Endothelial cell of umbilical vein (primary cell): ENCODE measurements around the gene NAA40. TPM values are rescaled to one million over a fixed set of nuclear protein-coding genes. Genes with fewer than 3 reads are reported as not detected.

ENCODE experiments used
- BruUV-seq: library from RNA; stranded (reverse); fragments of 400-500 nt; replicated peaks from 2 replicates; lab custom pipeline; 2021; lab: Mats Ljungman, UMichigan
- CTCF ChIA-PET: fragments of 300-600, 350-600 bp; sonication (Branson Sonifier 250); formaldehyde crosslinking; loops from one replicate; lab custom pipeline; 2021; ENCODE audit warnings: antibody characterized with exemption, inconsistent platforms; lab: Charles Lee
- POLR2A ChIA-PET: fragments of 300-600, 350-600 bp; sonication (Branson Sonifier 250); formaldehyde crosslinking; loops from one replicate; lab custom pipeline; 2021; ENCODE audit warnings: antibody characterized with exemption, inconsistent platforms; lab: Charles Lee
- DNase-seq: peaks from one replicate; pipeline ENCODE4 v3.0.0-alpha.2; 2011; ENCODE audit warnings: low read depth, low spot score
- FAIRE-seq: peaks from 2 replicates; lab custom pipeline; 2011; peaks lifted over from hg19 to GRCh38; lab: Jason Lieb, UNC
- H2AFZ ChIP-seq: 2 replicates; pipeline ENCODE4 v1.6.0; 2012; ENCODE audit warnings: low read depth, low read length, control low read depth, inconsistent platforms
- H3K27ac ChIP-seq: 2 replicates; pipeline ENCODE4 v1.5.1; 2011; ENCODE audit warnings: low read depth, mild to moderate bottlenecking, control low read depth, low read length, moderate library complexity; ENCODE audit not compliant: insufficient read depth
- H3K27me3 ChIP-seq, 2 experiments: 2 replicates each; pipeline versions ENCODE4 v1.6.0 to v1.6.1; 2011; ENCODE audit warnings: low read length in 2 of 2, mixed read lengths in 1 of 2; ENCODE audit not compliant: control insufficient read depth in 2 of 2, insufficient read depth in 2 of 2
- H3K36me3 ChIP-seq, 2 experiments: 2 replicates in 1 of 2; 3 replicates in 1 of 2; pipeline ENCODE4 v1.5.1; 2011; ENCODE audit warnings: low read length in 2 of 2, mild to moderate bottlenecking in 1 of 2, moderate library complexity in 1 of 2; ENCODE audit not compliant: control insufficient read depth in 2 of 2, insufficient read depth in 2 of 2; ENCODE audit errors: extremely low read depth in 1 of 2
- H3K4me1 ChIP-seq: 3 replicates; pipeline ENCODE4 v1.5.1; 2011; ENCODE audit warnings: mild to moderate bottlenecking, low read length; ENCODE audit not compliant: control insufficient read depth, insufficient read depth; ENCODE audit errors: extremely low read depth
- H3K4me2 ChIP-seq: 2 replicates; pipeline ENCODE4 v1.6.1; 2011; ENCODE audit warnings: low read length, control low read depth, mixed read lengths; ENCODE audit not compliant: insufficient read depth
- H3K4me3 ChIP-seq, 3 experiments: fragments of 200-600 bp in 1 of 3; sonication (generic), shearing (Covaris generic) in 1 of 3; replicated peaks in 1 of 3; 2 replicates each; pipeline ENCODE4 v1.5.1; 2011 to 2016; ENCODE audit warnings: control low read depth in 3 of 3, low read length in 3 of 3, mild to moderate bottlenecking in 2 of 3, inconsistent platforms in 1 of 3, low read depth in 1 of 3, moderate library complexity in 1 of 3; ENCODE audit not compliant: insufficient read depth in 1 of 3
- H3K79me2 ChIP-seq: 2 replicates; pipeline ENCODE4 v1.6.0; 2012; ENCODE audit warnings: low read length, inconsistent platforms; ENCODE audit not compliant: control insufficient read depth, insufficient read depth
- H3K9ac ChIP-seq: replicated peaks from 2 replicates; pipeline ENCODE3; 2011; ENCODE audit warnings: low read length, control low read depth; ENCODE audit not compliant: insufficient read depth; ENCODE audit errors: extremely low read depth
- H3K9me1 ChIP-seq: replicated peaks from 3 replicates; pipeline ENCODE4 v1.6.0; 2011; ENCODE audit warnings: mild to moderate bottlenecking, low read length; ENCODE audit not compliant: control insufficient read depth, insufficient read depth; ENCODE audit errors: extremely low read depth
- H3K9me3 ChIP-seq: replicated peaks from 2 replicates; pipeline ENCODE4 v1.5.1; 2012; ENCODE audit warnings: low read length, inconsistent platforms; ENCODE audit not compliant: control insufficient read depth, insufficient read depth
- H4K20me1 ChIP-seq: replicated peaks from 2 replicates; pipeline ENCODE3; 2011; ENCODE audit warnings: mild to moderate bottlenecking, low read length; ENCODE audit not compliant: control insufficient read depth, insufficient read depth; ENCODE audit errors: extremely low read depth
- CTCF ChIP-seq, 2 donors: IDR thresholded peaks; 1 replicate in 1 of 2; 2 replicates in 1 of 2; pipeline ENCODE4 v1.5.1; 2011; ENCODE audit warnings: low read length in 2 of 2, mild to moderate bottlenecking in 2 of 2, moderate library complexity in 2 of 2, control low read depth in 1 of 2, inconsistent platforms in 1 of 2, low read depth in 1 of 2; ENCODE audit not compliant: insufficient read depth in 1 of 2; ENCODE audit errors: extremely low read depth in 1 of 2
- EZH2 ChIP-seq: IDR thresholded peaks from 2 replicates; pipeline ENCODE4 v1.6.1; 2012; ENCODE audit warnings: borderline replicate concordance, low read depth, mild to moderate bottlenecking, moderate library complexity, low read length, inconsistent platforms; ENCODE audit not compliant: severe bottlenecking
- FOS ChIP-seq: IDR thresholded peaks from 2 replicates; pipeline ENCODE4 v1.6.1; 2011; ENCODE audit warnings: mild to moderate bottlenecking, low read length, moderate library complexity, borderline replicate concordance; ENCODE audit not compliant: insufficient read depth
- GATA2 ChIP-seq: IDR thresholded peaks from 2 replicates; pipeline ENCODE4 v1.7.0; 2011; ENCODE audit warnings: low read depth, mild to moderate bottlenecking, moderate library complexity, mixed read lengths, low read length; ENCODE audit not compliant: insufficient read length, insufficient read depth
- JUN ChIP-seq: IDR thresholded peaks from 2 replicates; pipeline ENCODE4 v1.6.1; 2011; ENCODE audit warnings: borderline replicate concordance, low read depth; ENCODE audit not compliant: insufficient read length, insufficient read depth
- MAX ChIP-seq: IDR thresholded peaks from 2 replicates; pipeline ENCODE4 v1.6.1; 2011; ENCODE audit not compliant: insufficient read depth, insufficient read length
- MYC ChIP-seq: IDR thresholded peaks from one replicate; pipeline ENCODE4 v1.6.1; 2011; ENCODE audit warnings: mild to moderate bottlenecking, low read depth, low read length
- POLR2A ChIP-seq: IDR thresholded peaks from 2 replicates; pipeline ENCODE4 v1.6.1; 2012; ENCODE audit warnings: low read depth, mild to moderate bottlenecking, control low read depth, low read length
- POLR2AphosphoS5 ChIP-seq: IDR thresholded peaks from 2 replicates; pipeline ENCODE4 v1.6.1; 2012; ENCODE audit warnings: low read depth, mild to moderate bottlenecking, control low read depth, low read length, moderate library complexity; ENCODE audit not compliant: insufficient read depth
- dilution Hi-C: fragments of 300-500 bp; cut with MboI; formaldehyde crosslinking; loops from one replicate; pipeline ENCODE4 v1.15.0; 2019; ENCODE audit warnings: low sequenced_read_pairs; ENCODE audit not compliant: extremely low pct_ligation_motif_present
- intact Hi-C: fragments of 100-400 bp; cut with micrococcal nuclease; formaldehyde crosslinking; loops from one replicate; pipeline ENCODE4 v1.10.0; 2022
- polyA plus RNA-seq, 4 experiments: library from polyadenylated mRNA; depleted of rRNA in 3 of 4; stranded (reverse) in 3 of 4; unstranded in 1 of 4; fragments of >200 nt; gene quantifications; 2 replicates each; pipeline versions ENCODE4 v1.2.1 to v1.2.3, GENCODE V29; 2011 to 2012; ENCODE audit warnings: missing spikeins in 1 of 4
- total RNA-seq: library from RNA; stranded (reverse); gene quantifications from 2 replicates; pipeline ENCODE4 v1.2.3, GENCODE V29; 2021

NAA40 gene
- total and polyA plus RNA-seq, 2 donors (not counting 3 experiments of a cell fraction or from before 2014, with no cell fraction given): 28.5 to 32.3 TPM

DNA sequence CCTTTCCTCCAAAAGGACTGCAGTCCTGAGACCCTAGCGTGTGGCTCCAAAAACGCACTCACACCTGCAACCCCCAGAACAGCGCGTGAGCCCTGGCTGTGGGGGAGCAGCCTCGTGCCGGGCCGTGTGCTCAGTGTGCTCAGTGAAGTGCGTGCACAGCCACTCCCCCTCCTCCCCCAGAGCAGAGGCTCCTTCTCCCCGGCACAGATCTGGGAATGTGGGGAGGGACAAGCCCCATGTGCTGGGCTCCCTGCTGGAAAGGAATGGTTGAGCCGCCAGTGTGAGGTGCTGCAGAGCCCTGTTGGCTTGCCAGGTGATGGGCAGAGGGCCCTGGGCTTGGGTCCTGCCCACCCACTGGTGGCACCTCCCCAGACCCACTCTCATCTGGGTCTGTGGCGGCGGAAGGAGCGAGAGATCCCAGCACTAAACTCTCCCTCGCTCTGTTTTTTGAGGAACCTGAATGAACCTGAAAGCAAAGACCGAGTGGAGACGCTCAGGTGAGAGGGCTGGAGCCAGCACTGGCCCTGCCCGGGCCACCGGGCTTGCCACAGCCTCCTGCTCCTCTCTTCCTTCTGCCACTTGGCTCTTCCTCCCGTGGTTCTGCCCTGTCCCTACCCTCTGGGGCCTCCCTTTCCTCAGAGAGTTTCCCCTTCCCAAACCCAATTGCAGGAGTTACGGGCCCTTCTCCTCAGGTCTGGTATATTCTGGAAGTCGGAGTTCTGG, 30.8 kb upstream of the NAA40 start:
- CTCF ChIA-PET: interaction anchor here (1.9 kb wide), 1 partner anchor 71 kb away, joined by 30 read pairs; the partner anchor contains the start of gene MARK2
- intact Hi-C loops: no loop called here

More for the DNA sequence above, 30.8 kb upstream of the NAA40 start:
- no peak for TF ChIP-seq EZH2
- no peak for TF ChIP-seq POLR2A
- TF ChIP-seq CTCF (IDR thresholded peaks at IDR 0.05; ENCODE audit: extremely low read depth in 1 of 2, insufficient read depth in 1 of 2, low read depth in 1 of 2, low read length in 2 of 2): no peak
- no peak for TF ChIP-seq GATA2
- no peak for TF ChIP-seq POLR2AphosphoS5
- TF ChIP-seq FOS: no peak
- no peak for TF ChIP-seq JUN
- no peak for TF ChIP-seq MAX
- TF ChIP-seq MYC: no peak
- FAIRE-seq (no peak), DNase-seq (no peak)
- peaks cover 0 to 37% of the 10 kb centered on the region in 2 experiments for H3K36me3 ChIP-seq
- no peaks in the 10 kb centered on the region for H3K79me2 ChIP-seq
- no peak overlapping the region for H2AFZ ChIP-seq
- POLR2A ChIA-PET: no interaction called here
- dilution Hi-C loops: no loop called here
- H3K9me1 ChIP-seq: no peaks in the 10 kb centered on the region
- no peaks in the 10 kb centered on the region for H4K20me1 ChIP-seq
- H3K4me2 ChIP-seq: no peak overlapping the region
- H3K27ac ChIP-seq: no peak overlapping the region
- no peaks in the 10 kb centered on the region for H3K4me1 ChIP-seq
- BruUV-seq: no TSS peak
- no peak overlapping the region for H3K4me3 ChIP-seq
- no peaks in the 10 kb centered on the region for H3K9me3 ChIP-seq
- H3K27me3 ChIP-seq: no peaks in the 10 kb centered on the region
- no peak overlapping the region for H3K9ac ChIP-seq
